Right lobe of liver (tissue), 6 donors: ENCODE results near the gene NANOGP8. TPM values are rescaled to one million over a fixed set of nuclear protein-coding genes. Genes with fewer than 3 reads are reported as not detected.

Experiments
- ATAC-seq, 4 donors: fragments of 200-7000 bp; cut with Tn5 transposase; one replicate each; pipeline ENCODE4 v1.9.1; 2020; ENCODE audit warnings: mild to moderate bottlenecking in 4 of 4, moderate library complexity in 4 of 4
- DNase-seq, 3 donors: peaks; one replicate each; pipeline ENCODE4 v3.0.0-alpha.2; 2020
- H3K27ac ChIP-seq, 3 donors: fragments of 200-600 bp; one replicate each; pipeline ENCODE4 v1.8.0; 2022
- H3K27me3 ChIP-seq, 2 donors: fragments of 200-600 bp; one replicate each; pipeline ENCODE4 v1.8.0; 2022
- H3K36me3 ChIP-seq, 4 donors: fragments of 200-600 bp; sonication (generic) in 1 of 4; one replicate each; pipeline versions ENCODE4 v1.5.1 to v1.8.0; 2017 to 2022; ENCODE audit warnings: control low read depth in 1 of 4
- H3K4me1 ChIP-seq, 4 donors: fragments of 200-600 bp; sonication (generic) in 1 of 4; one replicate each; pipeline versions ENCODE4 v1.5.1 to v1.8.0; 2017 to 2022; ENCODE audit warnings: control low read depth in 1 of 4
- H3K4me3 ChIP-seq, 3 donors: fragments of 200-600 bp; one replicate each; pipeline ENCODE4 v1.8.0; 2022
- H3K9me3 ChIP-seq, 4 donors: fragments of 200-600 bp; sonication (generic) in 1 of 4; one replicate each; pipeline versions ENCODE4 v1.5.1 to v1.8.0; 2017 to 2022; ENCODE audit warnings: control low read depth in 1 of 4
- POLR2A ChIP-seq: fragments of 450-650 bp; IDR thresholded peaks from one replicate; pipeline ENCODE4 v1.6.1; 2017; ENCODE audit warnings: antibody characterized with exemption, mild to moderate bottlenecking
- WGBS: methylation state at CpG from one replicate; pipeline ENCODE4 v1.1.6; 2018; ENCODE audit warnings: low coverage, low lambda C conversion rate; ENCODE audit not compliant: insufficient coverage; ENCODE audit errors: missing lambda C conversion rate; 5-methylcytosine and 5-hydroxymethylcytosine counted together
- intact Hi-C, 2 donors: fragments of 100-400 bp; cut with DNase I; formaldehyde crosslinking; loops; one replicate each; pipeline versions ENCODE4 v1.11.2 to v1.14.1; 2022
- total RNA-seq, 6 experiments: library from RNA; depleted of rRNA in 2 of 6; stranded (reverse); fragments of >200 nt in 2 of 6; fragmentation: NEBNext Ultra II Directional in 3 of 6; extraction: Animal tissue kit (Norgen Biotek cat#: 25700) in 3 of 6; gene quantifications; one replicate each; pipeline versions ENCODE4 v1.1.0 to v1.2.4, GENCODE V29; 2016 to 2023
- TF ChIP-seq, protein P1 (sequence below), 4 donors: fragments of 200-600 bp in 3 of 4; fragments of 450-650 bp in 1 of 4; IDR thresholded peaks; one replicate each; pipeline versions ENCODE4 v1.5.1 to v1.8.0; 2016 to 2022; ENCODE audit warnings: antibody characterized with exemption in 4 of 4, mild to moderate bottlenecking in 2 of 4
- donor health status: DM: no; HTN: yes; CAD: no.
- donor health status: DM: no; HTN: no; CAD: no.
- donor health status: DM: no; HTN: no; CAD: no.
- donor health status: DM: no; HTN: yes; CAD: no.
- donor health status: DM: no; HTN: yes; CAD: no.

Gene NANOGP8
- total RNA-seq, 6 experiments from 2014 or later, result 0.31 to 0.62 TPM; not detected in 4

DNA sequence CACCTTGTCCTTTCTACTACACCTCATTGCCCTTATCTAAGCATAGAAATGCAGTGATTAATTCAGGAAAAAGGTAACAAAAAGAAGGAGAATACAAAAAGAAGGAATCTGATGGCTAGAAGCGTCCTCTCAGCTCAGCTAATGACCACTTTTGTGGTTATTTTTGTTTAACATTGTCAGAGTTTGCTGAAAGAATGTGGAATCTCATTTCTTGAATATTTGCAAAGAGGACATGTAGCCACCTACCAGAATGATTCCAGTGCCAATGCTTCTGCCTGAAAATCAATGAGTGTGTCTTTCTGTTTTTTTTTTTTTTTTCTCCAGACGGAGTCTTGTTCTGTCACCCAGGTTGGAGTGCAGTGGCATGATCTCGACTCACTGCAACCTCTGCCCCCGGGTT lies 24.5 kb downstream of the NANOGP8 start:
- no peak for TF ChIP-seq POLR2A
- TF ChIP-seq, protein P1, sequence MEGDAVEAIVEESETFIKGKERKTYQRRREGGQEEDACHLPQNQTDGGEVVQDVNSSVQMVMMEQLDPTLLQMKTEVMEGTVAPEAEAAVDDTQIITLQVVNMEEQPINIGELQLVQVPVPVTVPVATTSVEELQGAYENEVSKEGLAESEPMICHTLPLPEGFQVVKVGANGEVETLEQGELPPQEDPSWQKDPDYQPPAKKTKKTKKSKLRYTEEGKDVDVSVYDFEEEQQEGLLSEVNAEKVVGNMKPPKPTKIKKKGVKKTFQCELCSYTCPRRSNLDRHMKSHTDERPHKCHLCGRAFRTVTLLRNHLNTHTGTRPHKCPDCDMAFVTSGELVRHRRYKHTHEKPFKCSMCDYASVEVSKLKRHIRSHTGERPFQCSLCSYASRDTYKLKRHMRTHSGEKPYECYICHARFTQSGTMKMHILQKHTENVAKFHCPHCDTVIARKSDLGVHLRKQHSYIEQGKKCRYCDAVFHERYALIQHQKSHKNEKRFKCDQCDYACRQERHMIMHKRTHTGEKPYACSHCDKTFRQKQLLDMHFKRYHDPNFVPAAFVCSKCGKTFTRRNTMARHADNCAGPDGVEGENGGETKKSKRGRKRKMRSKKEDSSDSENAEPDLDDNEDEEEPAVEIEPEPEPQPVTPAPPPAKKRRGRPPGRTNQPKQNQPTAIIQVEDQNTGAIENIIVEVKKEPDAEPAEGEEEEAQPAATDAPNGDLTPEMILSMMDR (IDR thresholded peaks at IDR 0.05), result no peak
- Histone ChIP-seq H3K4me3 (no peak overlapping the region), H3K9me3 (no peaks in the 10 kb centered on the region), H3K27me3 (no peaks in the 10 kb centered on the region), H3K4me1 (no peaks in the 10 kb centered on the region), H3K27ac (no peak overlapping the region), H3K36me3 (no peaks in the 10 kb centered on the region)
- 55% methylated on average over 4 of the region's 4 CpGs for WGBS
- intact Hi-C loops, result no loop called here
- no peak for ATAC-seq
- no peak for DNase-seq

DNA sequence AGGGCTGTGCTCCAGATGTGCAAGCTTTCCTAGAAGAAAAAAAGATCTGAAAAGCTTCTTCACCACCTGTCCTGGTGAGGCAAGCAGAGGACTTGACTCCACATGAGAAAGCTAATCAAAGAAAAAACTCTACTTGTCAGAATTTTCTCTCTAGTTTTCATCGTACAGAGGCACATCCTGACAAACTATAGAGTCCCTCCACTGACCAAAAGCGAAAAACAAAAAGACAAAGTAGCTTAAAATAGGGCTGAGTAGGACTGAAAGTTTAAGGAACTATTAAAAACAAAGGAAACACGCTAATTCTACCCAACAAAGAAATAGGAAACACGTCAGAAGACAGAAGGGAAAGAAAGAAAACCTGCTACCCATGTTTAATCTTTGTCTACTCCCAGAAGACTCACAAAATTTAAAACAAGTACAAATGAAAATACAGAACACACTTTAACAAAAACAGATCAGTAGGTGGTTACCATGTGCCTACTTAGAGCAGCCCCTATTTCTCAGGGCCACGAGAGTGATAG lies 26.5 kb downstream of the NANOGP8 start:
- TF ChIP-seq POLR2A, result no peak
- TF ChIP-seq, protein P1 (IDR thresholded peaks at IDR 0.05), result no peak
- intact Hi-C loops, result no loop called here
- no peak overlapping the region for H3K4me3 ChIP-seq
- H3K9me3 ChIP-seq, result no peaks in the 10 kb centered on the region
- no peaks in the 10 kb centered on the region for H3K4me1 ChIP-seq
- H3K27me3 ChIP-seq, result no peaks in the 10 kb centered on the region
- no peak for ATAC-seq
- H3K36me3 ChIP-seq, result no peaks in the 10 kb centered on the region
- no peak for DNase-seq
- H3K27ac ChIP-seq, result no peak overlapping the region
- WGBS, result 55% methylated on average over 5 of the region's 5 CpGs

DNA sequence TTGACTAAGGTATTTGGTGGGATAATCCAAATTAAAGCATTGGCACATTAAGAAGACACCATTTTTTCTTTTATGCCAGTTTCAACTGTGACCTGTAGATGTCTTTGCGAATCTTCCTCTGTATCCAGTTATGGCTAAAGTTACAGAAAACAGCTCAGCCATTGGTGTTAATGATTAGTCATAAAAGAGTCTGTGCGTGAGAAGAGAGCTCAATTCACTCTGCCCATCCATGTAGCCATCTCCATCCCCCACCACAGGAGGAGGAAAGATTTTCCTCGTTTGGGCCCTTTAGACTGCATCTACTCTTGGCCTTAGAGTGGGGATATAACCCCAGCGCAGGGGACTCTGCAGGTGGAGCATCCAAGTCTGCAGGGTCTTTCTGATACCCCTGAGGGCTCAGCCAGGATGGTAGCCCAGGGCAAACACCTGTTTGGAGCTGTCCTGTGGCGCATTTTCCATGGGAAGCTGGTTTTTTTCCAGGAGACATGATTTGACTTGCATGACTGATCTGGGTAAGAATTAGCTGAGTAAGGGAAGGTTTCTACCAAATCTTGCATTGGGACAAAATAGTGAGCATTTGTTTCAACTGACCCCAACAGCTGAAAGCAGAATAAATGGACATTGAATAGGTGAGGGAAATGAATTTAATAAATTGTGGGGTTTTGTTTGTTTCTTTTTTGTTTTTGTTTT lies 29.5 kb downstream of the NANOGP8 start:
- no peaks in the 10 kb centered on the region for H3K4me1 ChIP-seq
- intact Hi-C loops, result no loop called here
- no peaks in the 10 kb centered on the region for H3K36me3 ChIP-seq
- DNase-seq (no peak), ATAC-seq (no peak)
- H3K27me3 ChIP-seq, result no peaks in the 10 kb centered on the region
- no peak overlapping the region for H3K27ac ChIP-seq
- H3K9me3 ChIP-seq, result no peaks in the 10 kb centered on the region
- TF ChIP-seq, protein P1 (IDR thresholded peaks at IDR 0.05), result no peak
- TF ChIP-seq POLR2A, result no peak
- H3K4me3 ChIP-seq, result no peak overlapping the region
- 82% methylated on average over 4 of the region's 5 CpGs for WGBS

DNA sequence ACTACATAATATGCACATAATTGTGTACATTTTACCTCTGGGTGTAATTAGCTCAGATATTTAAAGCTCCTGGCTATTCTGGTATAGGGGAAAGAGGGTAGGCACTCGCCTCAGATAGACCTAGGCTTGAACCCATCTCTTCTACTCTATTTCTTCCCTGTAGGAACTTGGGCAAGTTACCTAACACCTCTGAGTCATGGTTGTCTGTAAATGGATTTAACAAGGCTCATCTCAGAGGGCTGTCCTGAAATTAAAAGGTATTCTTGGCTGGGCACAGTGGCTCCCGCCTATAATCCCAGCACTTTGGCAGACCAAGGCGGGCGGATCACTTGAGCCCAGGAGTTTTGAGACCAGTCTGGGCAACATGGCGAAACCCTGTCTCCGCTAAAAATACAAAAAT lies 30.7 kb downstream of the NANOGP8 start:
- 90% methylated on average over 6 of the region's 6 CpGs for WGBS
- no peak overlapping the region for H3K4me3 ChIP-seq
- H3K27me3 ChIP-seq, result no peaks in the 10 kb centered on the region
- no peaks in the 10 kb centered on the region for H3K9me3 ChIP-seq
- TF ChIP-seq, protein P1 (IDR thresholded peaks at IDR 0.05), result no peak
- no peak for TF ChIP-seq POLR2A
- no peak overlapping the region for H3K27ac ChIP-seq
- no peaks in the 10 kb centered on the region for H3K36me3 ChIP-seq
- ATAC-seq (no peak), DNase-seq (no peak)
- no peaks in the 10 kb centered on the region for H3K4me1 ChIP-seq
- intact Hi-C loops, result no loop called here
